Astrocyte of the cerebellum (primary cell): Measurements from ENCODE around the gene ZBTB8B.
"Not testable (repeated sequence)": the region's sequence is repeated elsewhere in the genome, so short reads cannot be mapped to it uniquely, and the experiment has no call there.

Source experiments
- DNase-seq: peaks from one replicate; pipeline ENCODE4 v3.0.0-alpha.2; 2011; ENCODE audit warnings: low read depth
- H3K4me3 ChIP-seq: 2 replicates; pipeline ENCODE4 v1.5.1; 2011; ENCODE audit warnings: mild to moderate bottlenecking, low read depth, low read length, moderate library complexity
- CTCF ChIP-seq: IDR thresholded peaks from 2 replicates; pipeline ENCODE4 v1.5.1; 2012; ENCODE audit warnings: low read length, low read depth, moderate library complexity, mild to moderate bottlenecking; ENCODE audit errors: missing control alignments
- in situ Hi-C: cut with HindIII; loops from 2 replicates; pipeline ENCODE4 v1.10.0; 2017; ENCODE audit warnings: low sequenced_read_pairs

ZBTB8B gene

GRCh38 chr1:32447469-32448185, 17.2 kb upstream of the ZBTB8B start:
- H3K4me3 ChIP-seq = peak overlapping the region; percentile 13
- peak; percentile 78 for DNase-seq
- in situ Hi-C loops = no loop called here
- no peak for TF ChIP-seq CTCF

GRCh38 chr1:32448186-32448772, 16.6 kb upstream of the ZBTB8B start:
- TF ChIP-seq CTCF = peak; percentile 77
- in situ Hi-C loops = not testable (repeated sequence)
- peak; percentile 27 for DNase-seq
- H3K4me3 ChIP-seq = peak overlapping the region; percentile 13

- DNase-seq = no peak
- in situ Hi-C loops = no loop called here
- no peak overlapping the region for H3K4me3 ChIP-seq
- peak; percentile 9 for TF ChIP-seq CTCF
These were observed 16.0 kb upstream of the ZBTB8B start for GRCh38 chr1:32448773-32449456.

GRCh38 chr1:32449457-32449831, 15.4 kb upstream of the ZBTB8B start:
- H3K4me3 ChIP-seq, in situ Hi-C loops, DNase-seq: not testable (repeated sequence)

GRCh38 chr1:32454726-32455125, 10.1 kb upstream of the ZBTB8B start:
- H3K4me3 ChIP-seq = no peak overlapping the region
- TF ChIP-seq CTCF = no peak
- no peak for DNase-seq
- in situ Hi-C loops = no loop called here

GRCh38 chr1:32455958-32456357, 8.9 kb upstream of the ZBTB8B start:
- no peak for TF ChIP-seq CTCF
- in situ Hi-C loops = no loop called here
- H3K4me3 ChIP-seq = no peak overlapping the region
- DNase-seq = no peak

GRCh38 chr1:32458798-32459197, 6.1 kb upstream of the ZBTB8B start:
- DNase-seq, H3K4me3 ChIP-seq, in situ Hi-C loops: not testable (repeated sequence)

- DNase-seq, H3K4me3 ChIP-seq, in situ Hi-C loops: not testable (repeated sequence)
These were observed 1.9 kb upstream of the ZBTB8B start for GRCh38 chr1:32462977-32463376.
